Vagina (tissue), 2 donors: ENCODE results near the gene SPTBN1. TPM values are rescaled to one million over a fixed set of nuclear protein-coding genes. Genes with fewer than 3 reads are reported as not detected.

ENCODE experiments used
- DNase-seq, 2 donors: peaks; one replicate each; pipeline ENCODE4 v3.0.0-alpha.2; 2017; ENCODE audit errors: extremely low spot score in 2 of 2
- H3K27ac ChIP-seq: fragments of 200-600 bp; sonication (generic); one replicate; pipeline ENCODE4 v1.5.1; 2019
- H3K27me3 ChIP-seq: fragments of 200-600 bp; sonication (generic); one replicate; pipeline ENCODE4 v1.5.1; 2019
- H3K36me3 ChIP-seq, 2 donors: fragments of 200-600 bp; sonication (generic); one replicate each; pipeline ENCODE4 v1.5.1; 2017 to 2019
- H3K4me1 ChIP-seq: fragments of 200-600 bp; sonication (generic); one replicate; pipeline ENCODE4 v1.5.1; 2019
- H3K4me3 ChIP-seq, 2 donors: fragments of 200-600 bp; sonication (generic); 1 replicate in 1 of 2; 2 replicates in 1 of 2; pipeline ENCODE4 v1.5.1; 2016 to 2019
- H3K9me3 ChIP-seq: fragments of 200-600 bp; sonication (generic); one replicate; pipeline ENCODE4 v1.5.1; 2019
- CTCF ChIP-seq, 3 experiments: fragments of 450-650 bp in 2 of 3; fragments of 200-600 bp in 1 of 3; sonication (generic) in 1 of 3; IDR thresholded peaks; one replicate each; pipeline ENCODE4 v1.5.1; 2017 to 2019; ENCODE audit warnings: antibody characterized with exemption in 3 of 3, mild to moderate bottlenecking in 2 of 3, moderate library complexity in 2 of 3
- POLR2A ChIP-seq, 2 donors: fragments of 450-650 bp; IDR thresholded peaks; one replicate each; pipeline ENCODE4 v1.6.1; 2017; ENCODE audit warnings: antibody characterized with exemption in 2 of 2, mild to moderate bottlenecking in 2 of 2, moderate library complexity in 2 of 2
- POLR2AphosphoS5 ChIP-seq, 2 donors: sonication (generic); formaldehyde crosslinking; IDR thresholded peaks; one replicate each; pipeline ENCODE4 v1.9.0; 2017; ENCODE audit warnings: antibody characterized with exemption in 2 of 2, mild to moderate bottlenecking in 2 of 2, low read depth in 1 of 2; ENCODE audit not compliant: insufficient read depth in 1 of 2
- intact Hi-C: fragments of 100-400 bp; cut with DNase I; formaldehyde crosslinking; loops from one replicate; pipeline ENCODE4 v1.15.1; 2023
- total RNA-seq: library from RNA; depleted of rRNA; stranded (reverse); fragments of >200 nt; gene quantifications from one replicate; pipeline ENCODE4 v1.2.3, GENCODE V29; 2016

SPTBN1 gene
- total RNA-seq, 1 donor from 2014 or later = 278 TPM

GRCh38 chr2:54651291-54651690, 195.2 kb downstream of the SPTBN1 start:
- Histone ChIP-seq H3K27me3 (no peaks in the 10 kb centered on the region), H3K27ac (no peak overlapping the region), H3K36me3 (peaks cover 0 to 94% of the 10 kb centered on the region in 2 donors), H3K4me3 (no peak overlapping the region), H3K9me3 (no peaks in the 10 kb centered on the region), H3K4me1 (no peaks in the 10 kb centered on the region)
- intact Hi-C loops = loop anchor here (10.0 kb wide), 1 partner anchor 54 kb away; no protein-coding TSS in a partner anchor
- TF ChIP-seq CTCF (IDR thresholded peaks at IDR 0.05) (no peak), POLR2A (IDR thresholded peaks at IDR 0.05) (no peak), POLR2AphosphoS5 (IDR thresholded peaks at IDR 0.05; ENCODE audit: insufficient read depth in 1 of 2, low read depth in 1 of 2) (no peak)
- peak in 1 of 2 donors; percentile 70 for DNase-seq

- intact Hi-C loops = loop anchor here (10.0 kb wide), 1 partner anchor 52 kb away; no protein-coding TSS in a partner anchor
- Histone ChIP-seq H3K4me3 (no peak overlapping the region), H3K4me1 (peaks cover under 1% of the 10 kb centered on the region), H3K27ac (no peak overlapping the region), H3K9me3 (no peaks in the 10 kb centered on the region), H3K27me3 (no peaks in the 10 kb centered on the region), H3K36me3 (peaks cover 0 to 90% of the 10 kb centered on the region in 2 donors)
- DNase-seq = no peak
- TF ChIP-seq POLR2A (IDR thresholded peaks at IDR 0.05) (no peak), CTCF (IDR thresholded peaks at IDR 0.05) (no peak), POLR2AphosphoS5 (IDR thresholded peaks at IDR 0.05; ENCODE audit: insufficient read depth in 1 of 2, low read depth in 1 of 2) (no peak)
These were observed 196.4 kb downstream of the SPTBN1 start for GRCh38 chr2:54652540-54652939.

- H3K27ac ChIP-seq = no peak overlapping the region
- TF ChIP-seq POLR2A (IDR thresholded peaks at IDR 0.05) (no peak), CTCF (IDR thresholded peaks at IDR 0.05) (no peak), POLR2AphosphoS5 (IDR thresholded peaks at IDR 0.05; ENCODE audit: insufficient read depth in 1 of 2, low read depth in 1 of 2) (no peak)
- no peaks in the 10 kb centered on the region for H3K9me3 ChIP-seq
- no peaks in the 10 kb centered on the region for H3K27me3 ChIP-seq
- DNase-seq = peak; percentile 72 to 85
- no peak overlapping the region for H3K4me3 ChIP-seq
- H3K4me1 ChIP-seq = peaks cover 12% of the 10 kb centered on the region
- intact Hi-C loops = loop anchor here (10.0 kb wide), 1 partner anchor 51 kb away; no protein-coding TSS in a partner anchor
- peaks cover 0 to 79% of the 10 kb centered on the region in 2 donors for H3K36me3 ChIP-seq
These were observed 197.6 kb downstream of the SPTBN1 start for GRCh38 chr2:54653572-54654204.

GRCh38 chr2:54655046-54655809, 199.1 kb downstream of the SPTBN1 start:
- DNase-seq = peak in 1 of 2 donors; percentile 56
- intact Hi-C loops = loop anchor here (10.0 kb wide), 1 partner anchor 50 kb away; no protein-coding TSS in a partner anchor
- H3K36me3 ChIP-seq = peaks cover 0 to 74% of the 10 kb centered on the region in 2 donors

More at GRCh38 chr2:54655046-54655809, 199.1 kb downstream of the SPTBN1 start:
- Histone ChIP-seq H3K4me1 (peaks cover 16% of the 10 kb centered on the region), H3K27ac (no peak overlapping the region), H3K27me3 (no peaks in the 10 kb centered on the region), H3K4me3 (no peak overlapping the region), H3K9me3 (no peaks in the 10 kb centered on the region)
- TF ChIP-seq POLR2A (IDR thresholded peaks at IDR 0.05) = no peak
- TF ChIP-seq CTCF (IDR thresholded peaks at IDR 0.05) = no peak
- no peak for TF ChIP-seq POLR2AphosphoS5 (IDR thresholded peaks at IDR 0.05; ENCODE audit: insufficient read depth in 1 of 2, low read depth in 1 of 2)
